SU-DHL-6 (cell line): ENCODE results near the gene MMP19.

Experiments used
- H2AFZ ChIP-seq: fragments of 200-600 bp; sonication (generic); 2 replicates; pipeline ENCODE4 v1.6.1; 2014; ENCODE audit warnings: low read depth, mild to moderate bottlenecking, moderate library complexity, mixed read lengths, antibody characterized with exemption, low read length; ENCODE audit not compliant: severe bottlenecking
- H3F3A ChIP-seq: fragments of 200-600 bp; shearing (Covaris generic); 2 replicates; pipeline ENCODE4 v1.6.0; 2016; ENCODE audit warnings: antibody characterized with exemption, mild to moderate bottlenecking; ENCODE audit not compliant: insufficient read depth
- H3K27ac ChIP-seq: fragments of 200-600 bp; sonication (generic); 2 replicates; pipeline ENCODE4 v1.5.1; 2016; ENCODE audit warnings: low read depth, mild to moderate bottlenecking, low read length, moderate library complexity, mixed read lengths
- H3K27me3 ChIP-seq: fragments of 200-600 bp; sonication (generic), shearing (Covaris generic); 2 replicates; pipeline ENCODE4 v1.6.0; 2014; ENCODE audit warnings: mild to moderate bottlenecking, low read length
- H3K36me3 ChIP-seq: fragments of 200-600 bp; sonication (generic); 2 replicates; pipeline ENCODE4 v1.6.1; 2014; ENCODE audit warnings: mild to moderate bottlenecking, low read length, mixed read lengths
- H3K4me2 ChIP-seq: fragments of 300-600, 200-600 bp; shearing (Covaris generic), sonication (generic); 2 replicates; pipeline ENCODE4 v1.6.0; 2014; ENCODE audit warnings: low read length, low read depth, mild to moderate bottlenecking; ENCODE audit not compliant: poor library complexity, severe bottlenecking
- H3K4me3 ChIP-seq: fragments of 200-600 bp; sonication (generic); 2 replicates; pipeline ENCODE4 v1.5.1; 2014; ENCODE audit warnings: antibody characterized with exemption, low read length, mild to moderate bottlenecking, mixed read lengths; ENCODE audit not compliant: insufficient read depth, poor library complexity, severe bottlenecking
- H3K79me2 ChIP-seq: fragments of 200-600 bp; sonication (generic); 2 replicates; pipeline ENCODE4 v1.6.1; 2014; ENCODE audit warnings: mild to moderate bottlenecking, low read length, moderate library complexity; ENCODE audit not compliant: insufficient read depth
- H3K9ac ChIP-seq: fragments of 200-600 bp; sonication (generic); 2 replicates; pipeline ENCODE4 v1.7.0; 2014; ENCODE audit warnings: mild to moderate bottlenecking, low read length
- H3K9me2 ChIP-seq: fragments of 200-600 bp; sonication (generic); replicated peaks from 2 replicates; pipeline ENCODE4 v1.6.1; 2014; ENCODE audit warnings: low read length; ENCODE audit not compliant: insufficient read depth
- H3K9me3 ChIP-seq: fragments of 200-600 bp; sonication (generic); 2 replicates; pipeline ENCODE4 v1.6.1; 2014; ENCODE audit warnings: low read length, mixed read lengths; ENCODE audit not compliant: insufficient read depth
- H4K20me1 ChIP-seq: fragments of 200-600 bp; sonication (generic); 2 replicates; pipeline ENCODE4 v1.6.1; 2014; ENCODE audit warnings: low read depth, mild to moderate bottlenecking, antibody characterized with exemption, low read length, moderate library complexity, mixed read lengths
- EZH2phosphoT487 ChIP-seq: fragments of 200-600 bp; sonication (generic), shearing (Covaris generic); conservative IDR thresholded peaks from 2 replicates; pipeline ENCODE4 v1.6.1; 2018; ENCODE audit warnings: mild to moderate bottlenecking, antibody characterized with exemption, low read length, moderate library complexity, mixed read lengths
- TF ChIP-seq, protein P1 (sequence below): fragments of 200-600 bp; sonication (generic); IDR thresholded peaks from one replicate; pipeline ENCODE4 v1.5.1; 2017; ENCODE audit warnings: antibody characterized with exemption, mild to moderate bottlenecking, low read length, moderate library complexity; ENCODE audit not compliant: insufficient read depth, poor library complexity, severe bottlenecking

MMP19 gene

DNA sequence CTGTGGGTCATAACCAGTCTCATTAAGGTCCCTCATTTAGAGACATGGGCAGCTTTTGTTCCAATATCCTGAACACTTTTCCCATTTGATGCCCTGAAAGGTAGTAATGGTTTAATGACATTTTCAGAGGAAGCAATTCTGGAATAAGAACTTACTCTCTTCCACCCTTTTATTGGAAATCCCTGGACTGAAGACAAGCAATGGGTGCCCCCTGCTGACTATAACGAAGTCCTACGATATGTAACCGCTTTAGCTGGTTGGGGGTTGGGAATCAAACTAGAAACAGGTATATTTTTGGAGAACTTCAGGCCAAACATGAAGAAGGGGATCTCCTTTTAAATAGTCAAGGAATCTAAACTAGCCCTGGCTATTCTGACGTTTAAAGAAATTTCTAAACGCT, 45.7 kb downstream of the MMP19 start:
- Histone ChIP-seq H3K9me2 (no peaks in the 10 kb centered on the region), H3K79me2 (0 out of 2 replicates have a peak, but pooled peaks cover 5% of the 10 kb centered on the region), H4K20me1 (no peaks in the 10 kb centered on the region; the same call in 1 of the 2 replicates), H3K4me2 (no peak overlapping the region), H2AFZ (no peak overlapping the region), H3K9me3 (no peaks in the 10 kb centered on the region), H3K36me3 (peaks cover 66% of the 10 kb centered on the region), H3K27ac (no peak overlapping the region), H3K4me3 (no peak overlapping the region), H3K27me3 (no peaks in the 10 kb centered on the region), H3F3A (no peaks in the 10 kb centered on the region; the same call in 1 of the 2 replicates), H3K9ac (no peak overlapping the region)
- no peak for TF ChIP-seq EZH2phosphoT487
- TF ChIP-seq, protein P1, sequence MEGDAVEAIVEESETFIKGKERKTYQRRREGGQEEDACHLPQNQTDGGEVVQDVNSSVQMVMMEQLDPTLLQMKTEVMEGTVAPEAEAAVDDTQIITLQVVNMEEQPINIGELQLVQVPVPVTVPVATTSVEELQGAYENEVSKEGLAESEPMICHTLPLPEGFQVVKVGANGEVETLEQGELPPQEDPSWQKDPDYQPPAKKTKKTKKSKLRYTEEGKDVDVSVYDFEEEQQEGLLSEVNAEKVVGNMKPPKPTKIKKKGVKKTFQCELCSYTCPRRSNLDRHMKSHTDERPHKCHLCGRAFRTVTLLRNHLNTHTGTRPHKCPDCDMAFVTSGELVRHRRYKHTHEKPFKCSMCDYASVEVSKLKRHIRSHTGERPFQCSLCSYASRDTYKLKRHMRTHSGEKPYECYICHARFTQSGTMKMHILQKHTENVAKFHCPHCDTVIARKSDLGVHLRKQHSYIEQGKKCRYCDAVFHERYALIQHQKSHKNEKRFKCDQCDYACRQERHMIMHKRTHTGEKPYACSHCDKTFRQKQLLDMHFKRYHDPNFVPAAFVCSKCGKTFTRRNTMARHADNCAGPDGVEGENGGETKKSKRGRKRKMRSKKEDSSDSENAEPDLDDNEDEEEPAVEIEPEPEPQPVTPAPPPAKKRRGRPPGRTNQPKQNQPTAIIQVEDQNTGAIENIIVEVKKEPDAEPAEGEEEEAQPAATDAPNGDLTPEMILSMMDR = no peak

DNA sequence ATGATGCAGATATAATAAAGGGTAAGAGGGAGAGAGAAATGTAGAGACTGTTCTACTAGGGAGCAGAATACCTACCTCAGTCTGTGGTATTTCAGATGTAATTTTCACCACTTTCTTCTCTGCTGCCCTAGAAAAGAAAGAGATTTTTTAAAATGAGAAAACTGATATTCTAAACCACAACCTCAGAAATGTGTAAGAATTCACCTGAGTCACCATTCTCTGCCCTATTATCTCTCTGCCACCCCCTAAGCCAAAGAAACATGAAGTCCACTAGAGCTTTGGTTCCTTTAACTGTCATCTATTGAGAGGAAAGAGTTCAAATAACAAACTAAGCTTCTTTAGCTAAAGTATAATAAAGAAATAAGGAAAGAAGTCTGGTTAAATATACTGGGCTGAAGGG, 46.8 kb downstream of the MMP19 start:
- peaks cover 62% of the 10 kb centered on the region for H3K36me3 ChIP-seq
- H3K9me2 ChIP-seq = no peaks in the 10 kb centered on the region
- H3K79me2 ChIP-seq = no peaks in the 10 kb centered on the region
- H4K20me1 ChIP-seq = no peaks in the 10 kb centered on the region; the same call in 1 of the 2 replicates
- no peak overlapping the region for H3K27ac ChIP-seq
- H3K27me3 ChIP-seq = no peaks in the 10 kb centered on the region
- H3K9me3 ChIP-seq = no peaks in the 10 kb centered on the region
- TF ChIP-seq, protein P1 = no peak
- no peak for TF ChIP-seq EZH2phosphoT487
- no peak overlapping the region for H3K9ac ChIP-seq
- H3F3A ChIP-seq = peaks cover 1% of the 10 kb centered on the region; the same call in 1 of the 2 replicates
- H3K4me3 ChIP-seq = no peak overlapping the region
- no peak overlapping the region for H3K4me2 ChIP-seq
- H2AFZ ChIP-seq = no peak overlapping the region

DNA sequence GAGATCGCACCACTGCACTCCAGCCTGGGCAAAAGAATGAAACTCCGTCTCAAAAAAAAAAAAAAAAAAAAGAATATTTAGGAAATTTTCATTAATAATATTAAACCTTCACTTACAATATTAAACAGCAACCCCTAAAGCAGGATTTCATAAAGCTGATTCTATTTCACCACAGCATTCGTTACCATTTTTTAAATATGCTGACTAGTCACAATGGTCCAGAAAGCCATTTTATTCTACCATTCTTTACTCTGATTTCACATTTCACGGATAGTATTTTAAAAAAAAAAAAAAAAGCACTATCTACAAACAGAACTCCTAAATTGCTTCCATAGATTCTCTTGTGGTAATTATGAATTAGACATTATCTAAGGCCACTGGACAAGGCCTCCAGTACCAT, 52.8 kb downstream of the MMP19 start:
- no peaks in the 10 kb centered on the region for H3K27me3 ChIP-seq
- H3K9me3 ChIP-seq = no peaks in the 10 kb centered on the region
- H3K4me3 ChIP-seq = no peak overlapping the region
- H3K27ac ChIP-seq = no peak overlapping the region
- H3K9me2 ChIP-seq = no peaks in the 10 kb centered on the region
- H2AFZ ChIP-seq = no peak overlapping the region
- 0 out of 2 replicates have a peak, but pooled peaks cover 7% of the 10 kb centered on the region for H3F3A ChIP-seq
- H4K20me1 ChIP-seq = no peaks in the 10 kb centered on the region
- H3K9ac ChIP-seq = no peak overlapping the region
- no peak overlapping the region for H3K4me2 ChIP-seq
- peaks cover 57% of the 10 kb centered on the region for H3K36me3 ChIP-seq
- H3K79me2 ChIP-seq = no peaks in the 10 kb centered on the region
- TF ChIP-seq EZH2phosphoT487 = no peak
- TF ChIP-seq, protein P1 = no peak
